ENCODE data around the gene INO80C. TPM values are rescaled to one million over a fixed set of nuclear protein-coding genes. Genes with fewer than 3 reads are reported as not detected.
"Not testable (repeated sequence)": the region's sequence is repeated elsewhere in the genome, so short reads cannot be mapped to it uniquely, and the experiment has no call there.

Gene INO80C
- total RNA-seq, 1 donor from 2014 or later = 31.6 TPM

GRCh38 chr18:35491700-35492077 lies 6.1 kb downstream of the INO80C start:
- no peak for TF ChIP-seq CTCF (IDR thresholded peaks at IDR 0.05; ENCODE audit: unreplicated experiment)
- no peak for DNase-seq (ENCODE audit: low spot score, unreplicated experiment)
- H3K4me3 Mint-ChIP-seq (ENCODE audit: low read depth) = no peak overlapping the region

GRCh38 chr18:35490894-35491699 lies 6.7 kb downstream of the INO80C start:
- H3K4me1 Mint-ChIP-seq (ENCODE audit: low read depth) = peaks cover 4% of the 10 kb centered on the region
- no peaks in the 10 kb centered on the region for H3K27me3 Mint-ChIP-seq
- DNase-seq (ENCODE audit: low spot score, unreplicated experiment) = no peak
- no peak overlapping the region for H3K4me3 Mint-ChIP-seq (ENCODE audit: low read depth)
- no peak for TF ChIP-seq CTCF (IDR thresholded peaks at IDR 0.05; ENCODE audit: unreplicated experiment)
- no peaks in the 10 kb centered on the region for H3K36me3 Mint-ChIP-seq (ENCODE audit: insufficient read depth)
- no peak overlapping the region for H3K27ac Mint-ChIP-seq
- no peaks in the 10 kb centered on the region for H3K9me3 Mint-ChIP-seq (ENCODE audit: low read depth)

More at GRCh38 chr18:35491700-35492077, 6.1 kb downstream of the INO80C start:
- Mint-ChIP-seq H3K9me3 (ENCODE audit: low read depth) (no peaks in the 10 kb centered on the region), H3K27me3 (no peaks in the 10 kb centered on the region), H3K36me3 (ENCODE audit: insufficient read depth) (no peaks in the 10 kb centered on the region), H3K4me1 (ENCODE audit: low read depth) (peaks cover 4% of the 10 kb centered on the region), H3K27ac (no peak overlapping the region)

- no peaks in the 10 kb centered on the region for H3K9me3 Mint-ChIP-seq (ENCODE audit: low read depth)
- no peak for DNase-seq (ENCODE audit: low spot score, unreplicated experiment)
- peak overlapping the region; percentile 45 for H3K27ac Mint-ChIP-seq
- H3K36me3 Mint-ChIP-seq (ENCODE audit: insufficient read depth) = no peaks in the 10 kb centered on the region
- no peaks in the 10 kb centered on the region for H3K4me1 Mint-ChIP-seq (ENCODE audit: low read depth)
- no peak overlapping the region for H3K4me3 Mint-ChIP-seq (ENCODE audit: low read depth)
- no peaks in the 10 kb centered on the region for H3K27me3 Mint-ChIP-seq
- no peak for TF ChIP-seq CTCF (IDR thresholded peaks at IDR 0.05; ENCODE audit: unreplicated experiment)
These were observed 7.8 kb downstream of the INO80C start for GRCh38 chr18:35489913-35490490.

- H3K9me3 Mint-ChIP-seq (ENCODE audit: low read depth); H3K36me3 Mint-ChIP-seq (ENCODE audit: insufficient read depth); H3K4me3 Mint-ChIP-seq (ENCODE audit: low read depth); H3K4me1 Mint-ChIP-seq (ENCODE audit: low read depth); H3K27me3 Mint-ChIP-seq; DNase-seq (ENCODE audit: low spot score, unreplicated experiment); H3K27ac Mint-ChIP-seq: not testable (repeated sequence)
These were observed 8.5 kb downstream of the INO80C start for GRCh38 chr18:35489281-35489680.

- H3K4me3 Mint-ChIP-seq (ENCODE audit: low read depth); H3K4me1 Mint-ChIP-seq (ENCODE audit: low read depth); DNase-seq (ENCODE audit: low spot score, unreplicated experiment); H3K27me3 Mint-ChIP-seq; H3K9me3 Mint-ChIP-seq (ENCODE audit: low read depth); H3K27ac Mint-ChIP-seq; H3K36me3 Mint-ChIP-seq (ENCODE audit: insufficient read depth): not testable (repeated sequence)
These were observed 9.4 kb downstream of the INO80C start for GRCh38 chr18:35488396-35488795.

GRCh38 chr18:35487525-35487924 lies 10.2 kb downstream of the INO80C start:
- not testable (repeated sequence) for H3K4me1 Mint-ChIP-seq (ENCODE audit: low read depth); H3K27me3 Mint-ChIP-seq; H3K36me3 Mint-ChIP-seq (ENCODE audit: insufficient read depth); H3K4me3 Mint-ChIP-seq (ENCODE audit: low read depth); H3K9me3 Mint-ChIP-seq (ENCODE audit: low read depth); DNase-seq (ENCODE audit: low spot score, unreplicated experiment); H3K27ac Mint-ChIP-seq

- DNase-seq (ENCODE audit: low spot score, unreplicated experiment) = no peak
- H3K4me1 Mint-ChIP-seq (ENCODE audit: low read depth) = peaks cover 1% of the 10 kb centered on the region
- no peaks in the 10 kb centered on the region for H3K36me3 Mint-ChIP-seq (ENCODE audit: insufficient read depth)
- no peaks in the 10 kb centered on the region for H3K27me3 Mint-ChIP-seq
- no peak overlapping the region for H3K27ac Mint-ChIP-seq
- H3K4me3 Mint-ChIP-seq (ENCODE audit: low read depth) = no peak overlapping the region
- no peaks in the 10 kb centered on the region for H3K9me3 Mint-ChIP-seq (ENCODE audit: low read depth)
- no peak for TF ChIP-seq CTCF (IDR thresholded peaks at IDR 0.05; ENCODE audit: unreplicated experiment)
These were observed 11.9 kb downstream of the INO80C start for GRCh38 chr18:35485852-35486251.

All from progenitor cell of endocrine pancreas (in vitro differentiated cells).